Glutamatergic neuron (in vitro differentiated cells): ENCODE data around the gene UMODL1. TPM values are rescaled to one million over a fixed set of nuclear protein-coding genes. Genes with fewer than 3 reads are reported as not detected.

Experiments
- DNase-seq: peaks from one replicate; pipeline ENCODE4 v3.0.0; 2022
- H3K27ac Mint-ChIP-seq: one replicate; pipeline ENCODE4 v1.8.0; 2020; ENCODE audit warnings: mild to moderate bottlenecking, mixed read lengths, inconsistent platforms; ENCODE audit not compliant: unreplicated experiment
- H3K27me3 Mint-ChIP-seq: one replicate; pipeline ENCODE4 v1.8.0; 2020; ENCODE audit warnings: mild to moderate bottlenecking, moderate library complexity, mixed read lengths, inconsistent platforms; ENCODE audit not compliant: unreplicated experiment
- H3K36me3 Mint-ChIP-seq: one replicate; pipeline ENCODE4 v1.8.0; 2020; ENCODE audit warnings: mild to moderate bottlenecking, mixed read lengths, inconsistent platforms; ENCODE audit not compliant: unreplicated experiment
- H3K4me1 Mint-ChIP-seq: one replicate; pipeline ENCODE4 v1.8.0; 2020; ENCODE audit warnings: mild to moderate bottlenecking, low read depth, mixed read lengths, inconsistent platforms; ENCODE audit not compliant: unreplicated experiment
- H3K4me3 Mint-ChIP-seq: one replicate; pipeline ENCODE4 v1.8.0; 2020; ENCODE audit warnings: mild to moderate bottlenecking, mixed read lengths, inconsistent platforms; ENCODE audit not compliant: unreplicated experiment
- H3K9me3 Mint-ChIP-seq: one replicate; pipeline ENCODE4 v1.8.0; 2020; ENCODE audit warnings: mild to moderate bottlenecking, moderate library complexity, mixed read lengths, inconsistent platforms; ENCODE audit not compliant: unreplicated experiment
- CTCF ChIP-seq: fragments of 200-600 bp; sonication (generic); IDR thresholded peaks from one replicate; pipeline ENCODE4 v1.5.0; 2021; ENCODE audit not compliant: partially characterized antibody, unreplicated experiment
- total RNA-seq: library from RNA; stranded (reverse); fragmentation: NEBNext Ultra II Directional; extraction: Animal tissue kit (Norgen Biotek cat#: 25700); gene quantifications from one replicate; pipeline ENCODE4 v1.2.1, GENCODE V29; 2021; ENCODE audit not compliant: unreplicated experiment

Gene UMODL1
- total RNA-seq, 1 donor from 2014 or later = not detected

- Mint-ChIP-seq H3K36me3 (no peaks in the 10 kb centered on the region), H3K4me3 (no peak overlapping the region), H3K27ac (no peak overlapping the region), H3K27me3 (peaks cover 2% of the 10 kb centered on the region), H3K4me1 (no peaks in the 10 kb centered on the region), H3K9me3 (no peaks in the 10 kb centered on the region)
- TF ChIP-seq CTCF = no peak
- DNase-seq = no peak
Observed at GRCh38 chr21:42103843-42104242, 32.7 kb downstream of the UMODL1 start.

GRCh38 chr21:42105476-42106315 lies 34.6 kb downstream of the UMODL1 start:
- Mint-ChIP-seq H3K27me3 (peaks cover 2% of the 10 kb centered on the region), H3K9me3 (peaks cover 2% of the 10 kb centered on the region), H3K4me3 (no peak overlapping the region), H3K36me3 (no peaks in the 10 kb centered on the region), H3K27ac (no peak overlapping the region), H3K4me1 (no peaks in the 10 kb centered on the region)
- DNase-seq = no peak
- no peak for TF ChIP-seq CTCF

GRCh38 chr21:42106425-42106824 lies 35.3 kb downstream of the UMODL1 start:
- Mint-ChIP-seq H3K27ac (no peak overlapping the region), H3K27me3 (peaks cover 2% of the 10 kb centered on the region), H3K36me3 (no peaks in the 10 kb centered on the region), H3K4me3 (no peak overlapping the region), H3K4me1 (no peaks in the 10 kb centered on the region), H3K9me3 (peaks cover 2% of the 10 kb centered on the region)
- no peak for TF ChIP-seq CTCF
- DNase-seq = no peak

GRCh38 chr21:42107177-42107880 lies 36.2 kb downstream of the UMODL1 start:
- H3K27me3 Mint-ChIP-seq = peaks cover 8% of the 10 kb centered on the region
- TF ChIP-seq CTCF = no peak
- DNase-seq = no peak
- H3K4me3 Mint-ChIP-seq = no peak overlapping the region
- peaks cover 6% of the 10 kb centered on the region for H3K9me3 Mint-ChIP-seq
- H3K36me3 Mint-ChIP-seq = no peaks in the 10 kb centered on the region
- H3K27ac Mint-ChIP-seq = no peak overlapping the region
- peaks cover 3% of the 10 kb centered on the region for H3K4me1 Mint-ChIP-seq

GRCh38 chr21:42107881-42108553 lies 36.9 kb downstream of the UMODL1 start:
- Mint-ChIP-seq H3K4me1 (peaks cover 7% of the 10 kb centered on the region), H3K27me3 (peaks cover 12% of the 10 kb centered on the region), H3K27ac (no peak overlapping the region), H3K4me3 (no peak overlapping the region), H3K36me3 (no peaks in the 10 kb centered on the region), H3K9me3 (peaks cover 6% of the 10 kb centered on the region)
- peak; percentile 76 for DNase-seq
- peak; percentile 58 for TF ChIP-seq CTCF
